NCI-H1105 (cell line): ENCODE measurements around the gene PSTPIP1.

ENCODE experiments used
- DNase-seq: peaks from one replicate; lab custom pipeline; 2025; lab: John Stamatoyannopoulos, UW

Gene PSTPIP1

DNA sequence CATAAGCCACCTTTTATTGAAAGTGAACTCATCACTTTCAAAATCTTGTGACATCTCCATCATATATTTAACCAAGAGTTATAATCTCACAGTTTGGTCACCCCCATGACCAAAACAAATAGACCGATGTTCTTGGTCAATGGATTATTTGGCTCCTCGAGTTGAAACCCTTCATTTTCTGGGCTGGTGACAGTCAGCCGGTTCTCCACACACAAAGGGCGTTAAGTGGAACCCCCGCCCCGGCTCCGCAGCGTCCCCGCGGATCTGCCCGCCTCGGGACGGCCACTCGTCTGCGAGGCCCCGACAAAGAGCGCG is 75.2 kb downstream of the PSTPIP1 start:
- DNase-seq: no peak

- peak; percentile 75 for DNase-seq
Observed at GRCh38 chr15:77070495-77071304, 75.8 kb downstream of the PSTPIP1 start, which contains the start of gene TSPAN3. Gene TSPAN3, minus strand, starts transcription at chr15:77071109. Its CDS starts 155 bp downstream, at chr15:77070954.

DNA sequence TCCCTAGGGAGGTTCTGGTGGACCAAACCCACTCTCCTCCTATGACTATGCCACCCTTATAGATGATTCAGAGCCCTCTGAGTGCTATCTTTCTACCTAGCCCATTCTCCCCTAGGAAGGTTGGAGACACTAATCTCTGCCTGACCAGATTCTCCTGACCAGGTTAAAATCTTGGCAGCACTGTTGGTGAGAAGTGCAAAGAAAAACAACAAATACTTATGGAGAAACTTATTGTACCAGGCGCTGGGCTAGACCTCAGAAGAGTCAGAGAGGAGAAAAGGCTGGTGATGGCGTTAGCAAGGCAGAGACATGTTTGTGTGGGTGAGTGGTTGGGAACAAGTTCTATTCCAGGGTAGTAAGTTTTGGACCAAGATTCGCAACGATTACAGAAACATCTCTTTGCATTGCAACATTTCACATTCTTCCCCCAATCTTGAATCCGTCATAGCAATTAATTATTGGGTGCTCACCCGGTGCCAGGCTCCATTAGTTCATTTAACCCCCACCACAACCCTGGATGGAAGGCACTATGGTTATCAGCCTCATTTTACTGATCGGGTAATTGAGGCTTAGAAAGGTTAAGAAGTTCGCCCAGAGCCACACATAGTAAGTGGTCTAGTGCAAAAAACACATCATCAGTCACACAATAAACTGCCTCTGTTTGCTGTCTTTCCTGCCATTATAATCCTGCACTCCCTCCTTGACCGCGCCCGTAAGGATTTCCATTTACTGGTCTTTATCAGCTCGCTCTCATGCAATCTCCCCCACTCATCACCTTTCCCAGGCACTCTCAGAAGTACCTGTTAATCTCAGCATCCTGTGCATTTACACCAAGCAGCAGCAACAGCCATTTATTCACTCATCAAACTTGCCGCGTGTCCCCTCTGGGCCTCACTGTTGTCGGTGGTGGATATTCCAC is 76.6 kb downstream of the PSTPIP1 start:
- no peak for DNase-seq

DNA sequence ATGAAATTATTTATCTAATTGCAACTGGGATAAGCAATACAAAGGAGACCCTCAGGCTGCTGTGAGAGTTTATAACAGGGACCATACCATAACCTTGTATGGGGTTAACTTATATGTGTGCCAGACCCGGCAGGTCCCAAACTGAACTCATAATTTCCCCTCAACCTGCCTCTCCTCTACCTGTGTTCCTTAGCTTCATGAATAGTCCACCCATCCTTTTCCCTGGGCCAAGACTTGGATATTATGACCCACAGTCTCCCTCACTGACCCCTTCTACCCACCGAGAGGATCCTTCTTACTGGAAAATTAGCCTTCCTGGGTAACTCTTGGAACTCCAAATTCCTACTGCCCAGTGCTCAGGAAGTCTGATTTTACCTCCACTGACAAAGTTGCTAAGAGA is 79.4 kb downstream of the PSTPIP1 start:
- DNase-seq: no peak

GRCh38 chr15:77075528-77075927 is 80.6 kb downstream of the PSTPIP1 start:
- DNase-seq: no peak

GRCh38 chr15:77076323-77076915 is 81.5 kb downstream of the PSTPIP1 start:
- no peak for DNase-seq

GRCh38 chr15:77081971-77082370 is 87.0 kb downstream of the PSTPIP1 start:
- DNase-seq: no peak

DNA sequence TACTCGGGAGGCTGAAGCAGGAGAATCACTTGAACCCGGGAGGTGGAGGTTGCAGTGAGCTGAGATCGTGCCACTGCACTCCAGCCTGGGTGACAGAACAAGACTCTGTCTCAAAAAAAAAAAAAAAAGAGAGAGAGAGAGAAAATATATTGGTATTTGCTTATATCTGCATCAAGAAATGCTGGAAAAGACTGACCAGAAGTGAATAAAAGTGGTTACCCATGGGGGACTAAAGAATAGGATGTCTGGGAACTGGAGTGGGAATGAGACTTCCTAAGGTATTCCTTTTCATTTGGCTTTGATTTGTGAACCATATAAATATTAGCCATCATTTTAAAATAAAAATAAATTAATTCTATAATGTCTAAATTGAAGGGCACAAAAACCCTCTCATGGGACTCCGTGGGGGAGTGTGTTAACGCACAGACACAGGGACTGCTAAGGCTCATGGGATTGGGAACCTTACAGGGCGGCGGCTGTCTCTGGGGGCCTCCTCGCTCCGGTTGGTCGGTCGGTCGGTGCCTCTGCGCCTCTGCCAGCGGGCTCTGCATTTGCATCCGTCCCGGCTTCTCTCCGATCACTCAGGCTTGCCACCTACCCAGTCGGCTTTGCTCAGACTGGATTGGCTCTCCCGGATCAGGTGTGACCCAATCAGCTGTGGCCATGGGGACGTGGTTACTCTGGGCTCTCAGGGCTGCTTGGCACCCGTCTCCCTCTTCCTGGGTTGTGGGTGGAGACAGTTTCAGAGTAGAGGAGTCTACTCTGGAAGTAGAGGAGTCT is 88.6 kb downstream of the PSTPIP1 start:
- DNase-seq: peak; percentile 68

DNA sequence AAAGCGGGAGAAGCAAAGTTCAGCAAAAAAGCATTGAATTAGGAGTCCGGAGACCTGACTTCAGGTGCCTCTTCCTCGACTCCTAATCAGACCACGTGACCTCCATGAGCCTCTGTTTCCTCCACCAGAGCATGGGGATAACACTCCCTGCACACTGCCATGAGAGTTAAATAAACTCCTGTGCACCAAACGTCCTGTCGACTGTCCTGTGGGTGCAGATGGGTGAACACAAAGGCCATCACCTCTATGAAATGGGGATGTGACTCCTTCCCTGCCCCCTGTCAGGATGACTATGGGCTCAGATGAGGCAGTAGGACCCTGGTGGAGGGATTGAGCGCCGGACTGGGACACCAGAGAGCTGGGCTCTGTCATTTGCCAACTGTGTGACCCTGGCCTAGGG is 89.5 kb downstream of the PSTPIP1 start:
- DNase-seq: no peak

GRCh38 chr15:77085297-77085696 is 90.4 kb downstream of the PSTPIP1 start:
- no peak for DNase-seq
